DND-41 (cell line): ENCODE results near the gene HIPK4.

Experiments
- ATAC-seq: fragments of 200-7000 bp; cut with Tn5 transposase; 3 replicates; pipeline ENCODE4 v1.9.1; 2021; ENCODE audit warnings: low read depth; ENCODE audit not compliant: insufficient read depth
- DNase-seq: peaks from one replicate; pipeline ENCODE4 v3.0.0-alpha.2; 2020
- H2AFZ ChIP-seq: 2 replicates; pipeline ENCODE4 v1.6.0; 2012; ENCODE audit warnings: low read depth, low read length
- H3K27ac ChIP-seq: 2 replicates; pipeline ENCODE4 v1.5.1; 2012; ENCODE audit warnings: low read length, inconsistent platforms
- H3K27me3 ChIP-seq: fragments of 200-600 bp; sonication (generic); 2 replicates; pipeline ENCODE4 v1.6.0; 2012; ENCODE audit warnings: low read length, mild to moderate bottlenecking, inconsistent platforms; ENCODE audit not compliant: insufficient read depth, poor library complexity
- H3K36me3 ChIP-seq: 2 replicates; pipeline ENCODE4 v1.5.1; 2012; ENCODE audit warnings: low read length, inconsistent platforms; ENCODE audit not compliant: insufficient read depth
- H3K4me1 ChIP-seq: 2 replicates; pipeline ENCODE4 v1.5.1; 2012; ENCODE audit warnings: mild to moderate bottlenecking, low read length; ENCODE audit not compliant: insufficient read depth
- H3K4me2 ChIP-seq: 2 replicates; pipeline ENCODE4 v1.6.0; 2012; ENCODE audit warnings: mild to moderate bottlenecking, moderate library complexity, low read length, inconsistent platforms; ENCODE audit not compliant: insufficient read depth
- H3K4me3 ChIP-seq, 2 experiments: fragments of 200-600 bp in 1 of 2; shearing (Covaris generic) in 1 of 2; 2 replicates each; pipeline ENCODE4 v1.5.1; 2012 to 2016; ENCODE audit warnings: inconsistent platforms in 2 of 2, low read length in 2 of 2, mild to moderate bottlenecking in 2 of 2, low read depth in 1 of 2, moderate library complexity in 1 of 2
- H3K79me2 ChIP-seq: 2 replicates; pipeline ENCODE4 v1.6.0; 2012; ENCODE audit warnings: low read length, inconsistent platforms; ENCODE audit not compliant: insufficient read depth
- H3K9ac ChIP-seq: 2 replicates; pipeline ENCODE4 v1.6.0; 2012; ENCODE audit warnings: low read depth, mild to moderate bottlenecking, inconsistent platforms, low read length, moderate library complexity
- H3K9me3 ChIP-seq: 2 replicates; pipeline ENCODE4 v1.5.1; 2012; ENCODE audit warnings: low read length, moderate library complexity, mild to moderate bottlenecking, inconsistent platforms; ENCODE audit not compliant: insufficient read depth, severe bottlenecking
- H4K20me1 ChIP-seq: 2 replicates; pipeline ENCODE4 v1.6.0; 2012; ENCODE audit warnings: low read length; ENCODE audit not compliant: insufficient read depth
- EZH2 ChIP-seq: IDR thresholded peaks from 3 replicates; pipeline ENCODE4 v1.6.1; 2012; ENCODE audit warnings: borderline replicate concordance, low read depth, mild to moderate bottlenecking, moderate library complexity, low read length, inconsistent platforms; ENCODE audit not compliant: severe bottlenecking
- TF ChIP-seq, protein P1 (sequence below): IDR thresholded peaks from 2 replicates; pipeline ENCODE4 v1.5.1; 2012; ENCODE audit warnings: borderline replicate concordance, low read length, moderate library complexity, mild to moderate bottlenecking; ENCODE audit not compliant: poor library complexity, severe bottlenecking; ENCODE audit errors: extremely low read depth

Gene HIPK4

DNA sequence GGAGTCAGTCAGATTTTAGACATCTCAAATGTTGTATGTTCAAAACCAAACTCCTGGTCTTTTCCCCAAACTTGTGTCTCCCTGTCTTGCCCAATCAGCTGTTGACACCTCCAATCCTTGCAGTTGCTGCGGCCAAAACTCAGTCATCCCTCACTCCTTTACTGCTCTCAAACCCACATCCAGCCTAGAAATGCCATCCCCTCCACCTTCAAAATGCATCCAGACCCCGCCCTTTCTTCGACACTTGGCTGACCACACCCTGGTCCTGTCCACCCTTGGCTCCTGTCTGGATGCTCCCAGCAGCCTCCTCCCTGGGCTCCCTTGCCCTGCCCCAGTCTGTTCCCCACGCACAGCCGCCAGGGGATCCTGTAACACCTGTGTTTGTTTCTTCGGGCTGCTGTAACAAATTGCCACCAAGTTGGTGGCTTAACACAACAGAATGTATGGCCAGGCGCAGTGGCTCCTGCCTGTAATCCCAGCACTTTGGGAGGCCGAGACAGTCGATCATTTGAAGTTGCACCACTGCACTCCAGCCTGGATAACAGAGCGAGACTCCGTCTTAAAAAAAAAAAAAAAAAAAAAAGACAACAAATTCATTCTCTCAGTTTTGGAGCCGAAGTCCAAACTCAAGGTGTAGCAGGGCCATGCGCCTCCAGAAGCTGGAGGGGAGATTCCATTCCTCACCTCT is 29.8 kb downstream of the HIPK4 start:
- no peaks in the 10 kb centered on the region for H3K4me1 ChIP-seq
- H3K9ac ChIP-seq = no peak overlapping the region
- no peak overlapping the region for H2AFZ ChIP-seq
- no peaks in the 10 kb centered on the region for H3K79me2 ChIP-seq
- H3K4me3 ChIP-seq = no peak overlapping the region
- H3K27ac ChIP-seq = no peak overlapping the region
- no peak for TF ChIP-seq EZH2
- TF ChIP-seq, protein P1, sequence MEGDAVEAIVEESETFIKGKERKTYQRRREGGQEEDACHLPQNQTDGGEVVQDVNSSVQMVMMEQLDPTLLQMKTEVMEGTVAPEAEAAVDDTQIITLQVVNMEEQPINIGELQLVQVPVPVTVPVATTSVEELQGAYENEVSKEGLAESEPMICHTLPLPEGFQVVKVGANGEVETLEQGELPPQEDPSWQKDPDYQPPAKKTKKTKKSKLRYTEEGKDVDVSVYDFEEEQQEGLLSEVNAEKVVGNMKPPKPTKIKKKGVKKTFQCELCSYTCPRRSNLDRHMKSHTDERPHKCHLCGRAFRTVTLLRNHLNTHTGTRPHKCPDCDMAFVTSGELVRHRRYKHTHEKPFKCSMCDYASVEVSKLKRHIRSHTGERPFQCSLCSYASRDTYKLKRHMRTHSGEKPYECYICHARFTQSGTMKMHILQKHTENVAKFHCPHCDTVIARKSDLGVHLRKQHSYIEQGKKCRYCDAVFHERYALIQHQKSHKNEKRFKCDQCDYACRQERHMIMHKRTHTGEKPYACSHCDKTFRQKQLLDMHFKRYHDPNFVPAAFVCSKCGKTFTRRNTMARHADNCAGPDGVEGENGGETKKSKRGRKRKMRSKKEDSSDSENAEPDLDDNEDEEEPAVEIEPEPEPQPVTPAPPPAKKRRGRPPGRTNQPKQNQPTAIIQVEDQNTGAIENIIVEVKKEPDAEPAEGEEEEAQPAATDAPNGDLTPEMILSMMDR = no peak
- H3K27me3 ChIP-seq = no peaks in the 10 kb centered on the region
- H3K36me3 ChIP-seq = no peaks in the 10 kb centered on the region
- H3K9me3 ChIP-seq = no peaks in the 10 kb centered on the region
- no peak overlapping the region for H3K4me2 ChIP-seq
- ATAC-seq = no peak
- no peaks in the 10 kb centered on the region for H4K20me1 ChIP-seq
- no peak for DNase-seq

DNA sequence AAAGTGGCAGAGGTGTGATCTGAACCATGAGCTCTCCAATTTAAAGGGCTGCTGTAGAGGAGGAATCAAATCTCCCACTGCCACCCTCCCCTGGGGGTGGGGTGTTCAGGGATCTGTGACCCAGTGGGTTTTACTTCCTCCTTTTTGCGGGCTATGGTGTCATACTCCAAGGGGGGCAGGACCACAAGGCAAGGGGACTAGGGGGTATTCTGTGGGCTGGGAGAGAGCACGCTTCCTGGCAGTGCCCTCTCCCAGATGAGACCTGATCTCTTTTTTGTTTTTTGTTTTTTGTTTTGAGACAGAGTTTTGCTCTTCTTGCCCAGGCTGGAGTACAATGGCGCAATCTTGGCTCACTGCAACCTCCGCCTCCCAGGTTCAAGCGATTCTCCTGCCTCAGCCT is 31.2 kb downstream of the HIPK4 start:
- H3K79me2 ChIP-seq = no peaks in the 10 kb centered on the region
- ATAC-seq = no peak
- H3K4me2 ChIP-seq = no peak overlapping the region
- no peaks in the 10 kb centered on the region for H3K4me1 ChIP-seq
- no peaks in the 10 kb centered on the region for H3K9me3 ChIP-seq
- H2AFZ ChIP-seq = no peak overlapping the region
- H3K27ac ChIP-seq = no peak overlapping the region
- DNase-seq = no peak
- no peaks in the 10 kb centered on the region for H4K20me1 ChIP-seq
- H3K9ac ChIP-seq = no peak overlapping the region
- H3K4me3 ChIP-seq = no peak overlapping the region
- no peaks in the 10 kb centered on the region for H3K36me3 ChIP-seq
- TF ChIP-seq, protein P1 = no peak
- TF ChIP-seq EZH2 = no peak
- no peaks in the 10 kb centered on the region for H3K27me3 ChIP-seq

DNA sequence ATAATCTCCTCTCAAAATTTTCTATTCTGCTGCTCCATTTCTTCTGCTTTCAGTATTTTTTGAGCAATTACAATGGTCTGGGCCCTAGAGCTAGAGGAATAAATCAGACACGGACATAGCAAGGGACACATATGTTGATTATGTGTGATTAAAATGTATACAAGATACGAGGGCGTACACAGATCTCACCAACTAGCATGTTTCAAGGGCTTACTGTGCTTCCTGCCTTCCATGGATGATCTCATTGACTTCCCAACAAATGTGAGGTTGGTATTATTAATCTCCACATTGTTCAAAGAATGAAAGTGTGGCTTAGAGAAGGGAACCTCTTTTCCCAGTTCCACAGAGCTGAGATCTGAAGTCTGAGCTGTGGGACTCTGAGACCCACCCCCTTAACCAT is 32.3 kb downstream of the HIPK4 start:
- no peaks in the 10 kb centered on the region for H3K27me3 ChIP-seq
- DNase-seq = no peak
- no peaks in the 10 kb centered on the region for H3K79me2 ChIP-seq
- H3K9ac ChIP-seq = no peak overlapping the region
- no peak overlapping the region for H3K4me3 ChIP-seq
- TF ChIP-seq, protein P1 = no peak
- TF ChIP-seq EZH2 = no peak
- no peaks in the 10 kb centered on the region for H4K20me1 ChIP-seq
- no peak overlapping the region for H2AFZ ChIP-seq
- H3K9me3 ChIP-seq = no peaks in the 10 kb centered on the region
- H3K36me3 ChIP-seq = no peaks in the 10 kb centered on the region
- H3K27ac ChIP-seq = no peak overlapping the region
- no peak overlapping the region for H3K4me2 ChIP-seq
- no peak for ATAC-seq
- no peaks in the 10 kb centered on the region for H3K4me1 ChIP-seq
